ENCODE results near the gene ZG16. TPM values are rescaled to one million over a fixed set of nuclear protein-coding genes. Genes with fewer than 3 reads are reported as not detected.

ZG16 gene
- total and polyA plus RNA-seq, 9 of the 15 experiments (the other 6 are each of a cell fraction or from before 2014, with no cell fraction given) = 0.04 TPM; not detected in 8

- TF ChIP-seq SMARCA4 (IDR thresholded peaks at IDR 0.05) = no peak
- no peak for TF ChIP-seq ZNF785 (CRISPR knock-in tag; IDR thresholded peaks at IDR 0.05)
- no peak for TF ChIP-seq ZNF431 (CRISPR knock-in tag; IDR thresholded peaks at IDR 0.05)
- no peak for TF ChIP-seq ARID3B (CRISPR knock-in tag; IDR thresholded peaks at IDR 0.05; ENCODE audit: borderline replicate concordance)
- TF ChIP-seq MCM3 (IDR thresholded peaks at IDR 0.05) = no peak
- no peak for TF ChIP-seq SAFB2 (IDR thresholded peaks at IDR 0.05; ENCODE audit: borderline replicate concordance, low read depth, low read length, severe bottlenecking)
- TF ChIP-seq NFE2 (IDR thresholded peaks at IDR 0.05; ENCODE audit: low read depth) = peak; percentile 77
- no peak for TF ChIP-seq PHF8 (IDR thresholded peaks at IDR 0.05; ENCODE audit: borderline replicate concordance, low read length)
- TF ChIP-seq ETV5 (CRISPR knock-in tag; IDR thresholded peaks at IDR 0.05; ENCODE audit: low read depth) = no peak
- no peak for TF ChIP-seq PHB2 (IDR thresholded peaks at IDR 0.05; ENCODE audit: low read depth)
- no peak for TF ChIP-seq THRA (IDR thresholded peaks at IDR 0.05)
- TF ChIP-seq NFXL1 (CRISPR knock-in tag; IDR thresholded peaks at IDR 0.05) = no peak
- no peak for TF ChIP-seq SFPQ (IDR thresholded peaks at IDR 0.05; ENCODE audit: low read depth, low read length)
- peak; percentile 53; the same call in 1 of the 2 replicates for TF ChIP-seq MAFG (tag; conservative IDR thresholded peaks at IDR 0.05)
- no peak for TF ChIP-seq CHAMP1 (IDR thresholded peaks at IDR 0.05)
- no peak for TF ChIP-seq SMAD2 (IDR thresholded peaks at IDR 0.05; ENCODE audit: low read depth, low read length)
- TF ChIP-seq KLF6 (CRISPR knock-in tag; IDR thresholded peaks at IDR 0.05; ENCODE audit: borderline replicate concordance) = no peak
- TF ChIP-seq RBM39 (optimal IDR thresholded peaks at IDR 0.05; ENCODE audit: low read depth, low read length) = no peak
- TF ChIP-seq NFRKB (IDR thresholded peaks at IDR 0.05; ENCODE audit: low read depth) = no peak
Observed at GRCh38 chr16:29825145-29826044, 47.3 kb downstream of the ZG16 start (continued).
